Measurements from ENCODE around the gene EDN3.

Gene EDN3

DNA sequence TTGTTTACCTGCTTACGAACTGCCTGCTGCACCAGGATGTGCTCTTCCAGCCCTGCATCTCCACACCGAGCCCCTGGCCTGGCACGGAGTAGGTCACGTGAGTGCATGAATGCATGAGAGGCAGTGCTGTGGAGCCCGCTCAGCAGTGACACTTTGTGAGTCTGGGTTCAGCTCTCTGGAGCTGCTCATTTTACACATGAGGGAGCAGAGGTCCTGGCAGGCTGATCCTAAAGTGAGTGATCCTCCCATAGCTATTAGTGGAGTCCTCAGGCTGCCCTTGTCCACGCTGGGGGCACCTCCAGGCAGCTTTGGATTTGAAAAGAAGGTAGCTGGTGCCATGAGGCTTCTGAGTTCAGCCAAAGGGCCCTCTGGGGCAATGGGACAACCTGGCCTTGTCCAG, 64.2 kb downstream of the EDN3 start:
- DNase-seq (ENCODE audit: low read depth in 2 of 2) = no peak

DNA sequence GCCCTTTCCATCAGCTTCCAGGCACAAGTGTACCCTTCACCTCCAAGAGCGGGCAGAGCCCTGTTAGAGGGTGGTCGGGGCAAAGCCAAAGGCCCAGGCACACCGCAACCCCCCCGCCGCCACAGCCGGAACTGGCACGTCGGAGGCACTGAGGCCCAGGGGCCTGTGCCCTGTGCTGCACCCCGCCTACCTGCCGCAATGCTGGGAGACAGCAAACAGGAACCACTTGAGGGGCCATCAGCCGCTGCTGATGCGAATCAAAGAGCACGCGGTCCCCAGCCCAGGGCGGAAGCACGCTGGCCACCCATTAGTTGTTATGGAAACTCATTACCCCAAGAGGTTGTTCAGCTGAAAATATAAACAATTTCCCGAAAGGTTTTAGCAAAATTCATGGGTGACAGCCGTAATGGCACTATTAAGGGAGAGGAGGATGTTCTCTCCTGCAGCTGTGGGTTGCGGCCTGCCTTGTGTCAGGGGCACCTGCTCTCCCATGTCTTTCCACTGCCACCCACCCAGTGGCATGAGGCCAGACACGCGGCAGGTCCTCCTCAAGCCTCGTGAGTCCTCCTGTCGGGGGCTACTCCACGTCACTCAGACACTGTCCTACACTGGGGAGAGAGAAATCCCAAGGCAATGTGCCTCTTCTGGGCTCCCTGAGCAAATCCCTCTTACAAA, 65.3 kb downstream of the EDN3 start:
- DNase-seq (ENCODE audit: low read depth in 2 of 2) = no peak

- DNase-seq (ENCODE audit: low read depth in 2 of 2) = no peak
Observed at GRCh38 chr20:59371431-59371830, 71.0 kb downstream of the EDN3 start.

GRCh38 chr20:59374261-59374660, 73.8 kb downstream of the EDN3 start:
- DNase-seq (ENCODE audit: low read depth in 2 of 2) = no peak

GRCh38 chr20:59375541-59375940, 75.1 kb downstream of the EDN3 start:
- no peak for DNase-seq (ENCODE audit: low read depth in 2 of 2)

Measured in activated CD4-positive, alpha-beta T cell treated with anti-CD3 and anti-CD28 coated beads for 24 hours (primary cell).